ENCODE measurements around the gene CDYL2.

Gene CDYL2

GRCh38 chr16:80664786-80665185 lies 139.6 kb downstream of the CDYL2 start:
- Histone ChIP-seq H3K9me3 (replicated peaks in 1 of 2; ENCODE audit: control insufficient read depth in 2 of 2, insufficient read depth in 1 of 2, low read depth in 1 of 2, low read length in 2 of 2) (no peaks in the 10 kb centered on the region), H2BK15ac (ENCODE audit: low read length) (no peak overlapping the region), H3K27ac (replicated peaks; ENCODE audit: low read length) (no peak overlapping the region), H2BK5ac (ENCODE audit: low read length) (no peak overlapping the region), H3K4ac (ENCODE audit: low read length) (no peak overlapping the region), H3K4me3 (ENCODE audit: low read length in 2 of 2) (no peak overlapping the region), H3K4me2 (ENCODE audit: insufficient read depth, low read length, poor library complexity, severe bottlenecking) (no peak overlapping the region), H3K27me3 (ENCODE audit: control insufficient read depth in 3 of 3, insufficient read depth in 3 of 3, low read depth in 1 of 3, low read length in 3 of 3) (no peaks in the 10 kb centered on the region), H3K14ac (ENCODE audit: low read length) (no peak overlapping the region), H3K9ac (ENCODE audit: low read depth, low read length, poor library complexity) (no peak overlapping the region), H2BK120ac (ENCODE audit: low read depth, low read length) (no peak overlapping the region), H4K91ac (ENCODE audit: low read depth, low read length, poor library complexity) (no peak overlapping the region), H2AFZ (ENCODE audit: low read length) (no peak overlapping the region), H4K8ac (ENCODE audit: low read depth, low read length) (no peak overlapping the region), H3K23ac (ENCODE audit: low read depth, low read length, poor library complexity) (no peak overlapping the region), H3K18ac (ENCODE audit: low read length) (no peak overlapping the region), H2BK12ac (ENCODE audit: low read length) (no peak overlapping the region), H3K79me1 (ENCODE audit: low read depth, low read length) (no peaks in the 10 kb centered on the region), H3K36me3 (replicated peaks in 1 of 2; ENCODE audit: control insufficient read depth in 2 of 2, insufficient read depth in 2 of 2, low read length in 2 of 2) (no peaks in the 10 kb centered on the region), H2AK5ac (ENCODE audit: low read depth, low read length) (no peak overlapping the region), H3K4me1 (ENCODE audit: control insufficient read depth in 2 of 2, insufficient read depth in 1 of 2, low read depth in 1 of 2, low read length in 2 of 2) (peaks cover 0 to 11% of the 10 kb centered on the region in 2 donors)
- no peak for DNase-seq (ENCODE audit: low spot score)
- WGBS, 2 donors (ENCODE audit: extremely low coverage in 2 of 2, insufficient read length in 2 of 2, insufficient replicate concordance in 1 of 2): no CpG with 5 or more reads among the region's 2 CpGs

GRCh38 chr16:80664226-80664625 lies 140.2 kb downstream of the CDYL2 start:
- WGBS, 2 donors (ENCODE audit: extremely low coverage in 2 of 2, insufficient read length in 2 of 2, insufficient replicate concordance in 1 of 2): no CpG with 5 or more reads among the region's 10 CpGs
- Histone ChIP-seq H3K4me1 (ENCODE audit: control insufficient read depth in 2 of 2, insufficient read depth in 1 of 2, low read depth in 1 of 2, low read length in 2 of 2) (peaks cover 0 to 11% of the 10 kb centered on the region in 2 donors), H3K4ac (ENCODE audit: low read length) (no peak overlapping the region), H3K4me2 (ENCODE audit: insufficient read depth, low read length, poor library complexity, severe bottlenecking) (no peak overlapping the region), H3K27ac (replicated peaks; ENCODE audit: low read length) (no peak overlapping the region), H3K79me1 (ENCODE audit: low read depth, low read length) (no peaks in the 10 kb centered on the region), H3K27me3 (ENCODE audit: control insufficient read depth in 3 of 3, insufficient read depth in 3 of 3, low read depth in 1 of 3, low read length in 3 of 3) (no peaks in the 10 kb centered on the region), H4K91ac (ENCODE audit: low read depth, low read length, poor library complexity) (no peak overlapping the region), H2BK12ac (ENCODE audit: low read length) (no peak overlapping the region), H3K23ac (ENCODE audit: low read depth, low read length, poor library complexity) (no peak overlapping the region), H3K14ac (ENCODE audit: low read length) (no peak overlapping the region), H3K9ac (ENCODE audit: low read depth, low read length, poor library complexity) (no peak overlapping the region), H3K9me3 (replicated peaks in 1 of 2; ENCODE audit: control insufficient read depth in 2 of 2, insufficient read depth in 1 of 2, low read depth in 1 of 2, low read length in 2 of 2) (no peaks in the 10 kb centered on the region), H2BK120ac (ENCODE audit: low read depth, low read length) (no peak overlapping the region), H2BK5ac (ENCODE audit: low read length) (no peak overlapping the region), H2BK15ac (ENCODE audit: low read length) (no peak overlapping the region), H3K36me3 (replicated peaks in 1 of 2; ENCODE audit: control insufficient read depth in 2 of 2, insufficient read depth in 2 of 2, low read length in 2 of 2) (no peaks in the 10 kb centered on the region), H2AK5ac (ENCODE audit: low read depth, low read length) (no peak overlapping the region), H3K4me3 (ENCODE audit: low read length in 2 of 2) (no peak overlapping the region), H2AFZ (ENCODE audit: low read length) (no peak overlapping the region), H4K8ac (ENCODE audit: low read depth, low read length) (no peak overlapping the region), H3K18ac (ENCODE audit: low read length) (no peak overlapping the region)
- DNase-seq (ENCODE audit: low spot score): no peak

GRCh38 chr16:80663078-80663477 lies 141.3 kb downstream of the CDYL2 start:
- Histone ChIP-seq H2BK12ac (ENCODE audit: low read length) (no peak overlapping the region), H4K91ac (ENCODE audit: low read depth, low read length, poor library complexity) (no peak overlapping the region), H3K18ac (ENCODE audit: low read length) (no peak overlapping the region), H3K27me3 (ENCODE audit: control insufficient read depth in 3 of 3, insufficient read depth in 3 of 3, low read depth in 1 of 3, low read length in 3 of 3) (no peaks in the 10 kb centered on the region), H3K4ac (ENCODE audit: low read length) (no peak overlapping the region), H2BK15ac (ENCODE audit: low read length) (no peak overlapping the region), H3K9me3 (replicated peaks in 1 of 2; ENCODE audit: control insufficient read depth in 2 of 2, insufficient read depth in 1 of 2, low read depth in 1 of 2, low read length in 2 of 2) (no peaks in the 10 kb centered on the region), H3K4me3 (ENCODE audit: low read length in 2 of 2) (no peak overlapping the region), H3K14ac (ENCODE audit: low read length) (no peak overlapping the region), H3K23ac (ENCODE audit: low read depth, low read length, poor library complexity) (no peak overlapping the region), H2BK120ac (ENCODE audit: low read depth, low read length) (no peak overlapping the region), H3K36me3 (replicated peaks in 1 of 2; ENCODE audit: control insufficient read depth in 2 of 2, insufficient read depth in 2 of 2, low read length in 2 of 2) (no peaks in the 10 kb centered on the region), H2AK5ac (ENCODE audit: low read depth, low read length) (no peak overlapping the region), H2BK5ac (ENCODE audit: low read length) (no peak overlapping the region), H3K79me1 (ENCODE audit: low read depth, low read length) (no peaks in the 10 kb centered on the region), H4K8ac (ENCODE audit: low read depth, low read length) (no peak overlapping the region), H3K4me1 (ENCODE audit: control insufficient read depth in 2 of 2, insufficient read depth in 1 of 2, low read depth in 1 of 2, low read length in 2 of 2) (peaks cover 0 to 11% of the 10 kb centered on the region in 2 donors), H3K9ac (ENCODE audit: low read depth, low read length, poor library complexity) (no peak overlapping the region), H3K4me2 (ENCODE audit: insufficient read depth, low read length, poor library complexity, severe bottlenecking) (no peak overlapping the region), H3K27ac (replicated peaks; ENCODE audit: low read length) (no peak overlapping the region), H2AFZ (ENCODE audit: low read length) (no peak overlapping the region)
- no peak for DNase-seq (ENCODE audit: low spot score)
- no CpG with 5 or more reads among the region's 1 CpG for WGBS, 2 donors (ENCODE audit: extremely low coverage in 2 of 2, insufficient read length in 2 of 2, insufficient replicate concordance in 1 of 2)

- H3K4me1 ChIP-seq (ENCODE audit: control insufficient read depth in 2 of 2, insufficient read depth in 1 of 2, low read depth in 1 of 2, low read length in 2 of 2): peaks cover 0 to 11% of the 10 kb centered on the region in 2 donors
- H3K4ac ChIP-seq (ENCODE audit: low read length): no peak overlapping the region
- no peak overlapping the region for H3K9ac ChIP-seq (ENCODE audit: low read depth, low read length, poor library complexity)
- no peak overlapping the region for H3K18ac ChIP-seq (ENCODE audit: low read length)
- no peak overlapping the region for H3K27ac ChIP-seq (replicated peaks; ENCODE audit: low read length)
- no peaks in the 10 kb centered on the region for H3K79me1 ChIP-seq (ENCODE audit: low read depth, low read length)
- H3K23ac ChIP-seq (ENCODE audit: low read depth, low read length, poor library complexity): no peak overlapping the region
- H3K27me3 ChIP-seq (ENCODE audit: control insufficient read depth in 3 of 3, insufficient read depth in 3 of 3, low read depth in 1 of 3, low read length in 3 of 3): no peaks in the 10 kb centered on the region
- no peak overlapping the region for H2AK5ac ChIP-seq (ENCODE audit: low read depth, low read length)
- no peak overlapping the region for H3K4me3 ChIP-seq (ENCODE audit: low read length in 2 of 2)
- no peak overlapping the region for H4K91ac ChIP-seq (ENCODE audit: low read depth, low read length, poor library complexity)
- no peak for DNase-seq (ENCODE audit: low spot score)
- H2BK15ac ChIP-seq (ENCODE audit: low read length): no peak overlapping the region
- no peaks in the 10 kb centered on the region for H3K36me3 ChIP-seq (replicated peaks in 1 of 2; ENCODE audit: control insufficient read depth in 2 of 2, insufficient read depth in 2 of 2, low read length in 2 of 2)
- no peak overlapping the region for H4K8ac ChIP-seq (ENCODE audit: low read depth, low read length)
- no peak overlapping the region for H2AFZ ChIP-seq (ENCODE audit: low read length)
- no peak overlapping the region for H3K14ac ChIP-seq (ENCODE audit: low read length)
- H3K4me2 ChIP-seq (ENCODE audit: insufficient read depth, low read length, poor library complexity, severe bottlenecking): no peak overlapping the region
- H2BK5ac ChIP-seq (ENCODE audit: low read length): no peak overlapping the region
- no peak overlapping the region for H2BK12ac ChIP-seq (ENCODE audit: low read length)
- WGBS, 2 donors (ENCODE audit: extremely low coverage in 2 of 2, insufficient read length in 2 of 2, insufficient replicate concordance in 1 of 2): 100% methylated on average over 1 of the region's 1 CpG; no CpG with 5 or more reads in 1 of the 2 donors
- no peak overlapping the region for H2BK120ac ChIP-seq (ENCODE audit: low read depth, low read length)
- H3K9me3 ChIP-seq (replicated peaks in 1 of 2; ENCODE audit: control insufficient read depth in 2 of 2, insufficient read depth in 1 of 2, low read depth in 1 of 2, low read length in 2 of 2): no peaks in the 10 kb centered on the region
These were observed 144.5 kb downstream of the CDYL2 start for GRCh38 chr16:80659865-80660264.

Measured in neuronal stem cell (in vitro differentiated cells).